Measurements from ENCODE around the gene SBK2. TPM values are rescaled to one million over a fixed set of nuclear protein-coding genes. Genes with fewer than 3 reads are reported as not detected.

SBK2 gene
- total RNA-seq, 2 experiments from 2014 or later: not detected

DNA sequence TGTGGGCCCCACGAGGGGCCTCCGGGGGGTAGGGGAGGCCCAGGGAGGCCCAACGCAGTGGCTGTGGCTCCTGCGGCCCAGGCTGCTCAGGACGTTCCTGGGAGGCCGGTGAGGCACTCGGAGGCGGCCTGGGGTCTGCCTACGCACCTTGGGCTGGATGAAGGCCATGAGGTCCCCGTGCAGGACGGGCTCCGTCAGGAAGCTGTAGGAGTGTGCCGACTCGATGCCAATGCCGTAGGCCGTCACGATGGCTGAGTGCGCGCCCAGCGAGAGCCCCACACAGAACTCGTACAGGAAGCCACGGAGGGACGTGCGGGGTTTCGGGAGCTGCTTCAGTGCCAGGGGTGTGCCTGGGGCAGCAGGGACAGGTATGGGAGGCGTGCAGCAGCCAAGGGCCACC, 5.9 kb downstream of the SBK2 start:
- Histone ChIP-seq H3K9me2 (ENCODE audit: insufficient read depth, low read length) (no peaks in the 10 kb centered on the region), H2AFZ (ENCODE audit: low read length) (no peak overlapping the region), H3K4me3 (ENCODE audit: low read depth, low read length, poor library complexity, severe bottlenecking) (no peak overlapping the region), H3K27ac (ENCODE audit: low read depth, low read length, poor library complexity, severe bottlenecking) (no peak overlapping the region), H4K20me1 (ENCODE audit: insufficient read depth, low read length) (no peaks in the 10 kb centered on the region), H3K79me2 (ENCODE audit: insufficient read depth, low read depth, low read length) (no peaks in the 10 kb centered on the region), H3K4me1 (ENCODE audit: insufficient read depth, low read length, poor library complexity, severe bottlenecking) (no peaks in the 10 kb centered on the region), H3K9me3 (ENCODE audit: low read length) (0 out of 2 replicates have a peak, but pooled peaks cover 5% of the 10 kb centered on the region), H3K36me3 (ENCODE audit: insufficient read depth, low read length) (no peaks in the 10 kb centered on the region), H3K4me2 (ENCODE audit: low read length) (no peak overlapping the region)
- TF ChIP-seq EZH2phosphoT487 (IDR thresholded peaks at IDR 0.05; ENCODE audit: borderline replicate concordance, low read depth, low read length): no peak
- TF ChIP-seq, protein P1, sequence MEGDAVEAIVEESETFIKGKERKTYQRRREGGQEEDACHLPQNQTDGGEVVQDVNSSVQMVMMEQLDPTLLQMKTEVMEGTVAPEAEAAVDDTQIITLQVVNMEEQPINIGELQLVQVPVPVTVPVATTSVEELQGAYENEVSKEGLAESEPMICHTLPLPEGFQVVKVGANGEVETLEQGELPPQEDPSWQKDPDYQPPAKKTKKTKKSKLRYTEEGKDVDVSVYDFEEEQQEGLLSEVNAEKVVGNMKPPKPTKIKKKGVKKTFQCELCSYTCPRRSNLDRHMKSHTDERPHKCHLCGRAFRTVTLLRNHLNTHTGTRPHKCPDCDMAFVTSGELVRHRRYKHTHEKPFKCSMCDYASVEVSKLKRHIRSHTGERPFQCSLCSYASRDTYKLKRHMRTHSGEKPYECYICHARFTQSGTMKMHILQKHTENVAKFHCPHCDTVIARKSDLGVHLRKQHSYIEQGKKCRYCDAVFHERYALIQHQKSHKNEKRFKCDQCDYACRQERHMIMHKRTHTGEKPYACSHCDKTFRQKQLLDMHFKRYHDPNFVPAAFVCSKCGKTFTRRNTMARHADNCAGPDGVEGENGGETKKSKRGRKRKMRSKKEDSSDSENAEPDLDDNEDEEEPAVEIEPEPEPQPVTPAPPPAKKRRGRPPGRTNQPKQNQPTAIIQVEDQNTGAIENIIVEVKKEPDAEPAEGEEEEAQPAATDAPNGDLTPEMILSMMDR (conservative IDR thresholded peaks at IDR 0.05; ENCODE audit: low read length): no peak
- BruUV-seq (replicated peaks): no TSS peak
- ChIA-PET POLR2A (no interaction called here), CTCF (ENCODE audit: unreplicated experiment) (no interaction called here)
- intact Hi-C loops (cut with micrococcal nuclease; ENCODE audit: unreplicated experiment): no loop called here
- no peak for DNase-seq (ENCODE audit: low spot score)

- BruUV-seq (replicated peaks): no TSS peak
- Histone ChIP-seq H3K9me2 (ENCODE audit: insufficient read depth, low read length) (no peaks in the 10 kb centered on the region), H3K27ac (ENCODE audit: low read depth, low read length, poor library complexity, severe bottlenecking) (no peak overlapping the region), H3K4me3 (ENCODE audit: low read depth, low read length, poor library complexity, severe bottlenecking) (no peak overlapping the region), H3K4me1 (ENCODE audit: insufficient read depth, low read length, poor library complexity, severe bottlenecking) (no peaks in the 10 kb centered on the region), H3K36me3 (ENCODE audit: insufficient read depth, low read length) (no peaks in the 10 kb centered on the region), H2AFZ (ENCODE audit: low read length) (no peak overlapping the region), H3K4me2 (ENCODE audit: low read length) (no peak overlapping the region), H4K20me1 (ENCODE audit: insufficient read depth, low read length) (no peaks in the 10 kb centered on the region), H3K9me3 (ENCODE audit: low read length) (0 out of 2 replicates have a peak, but pooled peaks cover 5% of the 10 kb centered on the region), H3K79me2 (ENCODE audit: insufficient read depth, low read depth, low read length) (no peaks in the 10 kb centered on the region)
- intact Hi-C loops (cut with micrococcal nuclease; ENCODE audit: unreplicated experiment): no loop called here
- ChIA-PET CTCF (ENCODE audit: unreplicated experiment) (no interaction called here), POLR2A (no interaction called here)
- no peak for DNase-seq (ENCODE audit: low spot score)
- TF ChIP-seq, protein P1 (conservative IDR thresholded peaks at IDR 0.05; ENCODE audit: low read length): no peak
- no peak for TF ChIP-seq EZH2phosphoT487 (IDR thresholded peaks at IDR 0.05; ENCODE audit: borderline replicate concordance, low read depth, low read length)
These were observed 7.2 kb downstream of the SBK2 start for GRCh38 chr19:55529636-55530234.

DNA sequence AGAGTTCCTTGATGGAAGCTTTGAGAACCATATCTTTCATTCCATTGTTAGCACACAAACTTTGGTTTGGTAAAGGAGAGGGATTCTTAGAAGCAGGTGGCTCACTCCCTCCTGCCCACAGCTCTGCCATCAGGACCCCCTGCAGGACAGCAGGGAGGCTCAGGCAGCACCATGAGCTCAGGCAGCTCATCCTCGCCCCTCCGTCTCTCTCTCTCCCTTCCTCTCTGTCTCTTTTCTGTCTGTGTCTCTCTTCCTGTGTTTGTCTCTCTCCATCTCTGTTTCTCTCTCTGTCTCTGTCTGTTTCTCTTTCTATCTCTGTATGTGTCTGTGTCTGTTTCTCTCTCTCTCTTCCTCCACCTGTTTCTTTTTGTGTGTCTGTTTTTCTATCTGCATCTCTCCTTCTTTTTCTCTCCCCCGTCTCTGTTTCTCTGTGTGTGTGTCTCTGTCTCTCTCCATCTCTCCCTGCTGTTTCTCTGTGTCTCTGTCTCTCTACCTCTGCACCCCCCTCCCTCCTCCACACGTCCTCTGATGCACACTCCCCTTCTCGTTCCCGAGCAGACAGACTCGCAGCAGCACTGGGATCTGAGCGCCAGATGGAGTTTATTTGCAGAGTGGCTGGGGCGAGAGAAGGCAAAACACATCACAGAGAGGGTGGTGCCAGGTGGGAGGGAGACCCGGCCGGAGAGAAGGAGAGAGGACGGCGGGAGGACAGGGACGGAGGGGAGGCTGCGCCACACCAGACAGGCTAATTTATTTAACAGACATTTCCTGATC, 8.7 kb downstream of the SBK2 start:
- POLR2A ChIA-PET: no interaction called here
- intact Hi-C loops (cut with micrococcal nuclease; ENCODE audit: unreplicated experiment): no loop called here
- no peak overlapping the region for H3K4me2 ChIP-seq (ENCODE audit: low read length)
- H3K79me2 ChIP-seq (ENCODE audit: insufficient read depth, low read depth, low read length): no peaks in the 10 kb centered on the region
- CTCF ChIA-PET (ENCODE audit: unreplicated experiment): no interaction called here
- H3K4me1 ChIP-seq (ENCODE audit: insufficient read depth, low read length, poor library complexity, severe bottlenecking): no peaks in the 10 kb centered on the region
- no peak for DNase-seq (ENCODE audit: low spot score)
- H3K9me3 ChIP-seq (ENCODE audit: low read length): 0 out of 2 replicates have a peak, but pooled peaks cover 5% of the 10 kb centered on the region
- no peak overlapping the region for H2AFZ ChIP-seq (ENCODE audit: low read length)
- H3K4me3 ChIP-seq (ENCODE audit: low read depth, low read length, poor library complexity, severe bottlenecking): no peak overlapping the region
- no peaks in the 10 kb centered on the region for H4K20me1 ChIP-seq (ENCODE audit: insufficient read depth, low read length)
- no peak for TF ChIP-seq EZH2phosphoT487 (IDR thresholded peaks at IDR 0.05; ENCODE audit: borderline replicate concordance, low read depth, low read length)
- TF ChIP-seq, protein P1 (conservative IDR thresholded peaks at IDR 0.05; ENCODE audit: low read length): no peak
- H3K36me3 ChIP-seq (ENCODE audit: insufficient read depth, low read length): no peaks in the 10 kb centered on the region
- no TSS peak for BruUV-seq (replicated peaks)
- H3K27ac ChIP-seq (ENCODE audit: low read depth, low read length, poor library complexity, severe bottlenecking): no peak overlapping the region
- no peaks in the 10 kb centered on the region for H3K9me2 ChIP-seq (ENCODE audit: insufficient read depth, low read length)

All from OCI-LY7 (cell line).